ENCODE results near the gene TP53BP1.

DNA sequence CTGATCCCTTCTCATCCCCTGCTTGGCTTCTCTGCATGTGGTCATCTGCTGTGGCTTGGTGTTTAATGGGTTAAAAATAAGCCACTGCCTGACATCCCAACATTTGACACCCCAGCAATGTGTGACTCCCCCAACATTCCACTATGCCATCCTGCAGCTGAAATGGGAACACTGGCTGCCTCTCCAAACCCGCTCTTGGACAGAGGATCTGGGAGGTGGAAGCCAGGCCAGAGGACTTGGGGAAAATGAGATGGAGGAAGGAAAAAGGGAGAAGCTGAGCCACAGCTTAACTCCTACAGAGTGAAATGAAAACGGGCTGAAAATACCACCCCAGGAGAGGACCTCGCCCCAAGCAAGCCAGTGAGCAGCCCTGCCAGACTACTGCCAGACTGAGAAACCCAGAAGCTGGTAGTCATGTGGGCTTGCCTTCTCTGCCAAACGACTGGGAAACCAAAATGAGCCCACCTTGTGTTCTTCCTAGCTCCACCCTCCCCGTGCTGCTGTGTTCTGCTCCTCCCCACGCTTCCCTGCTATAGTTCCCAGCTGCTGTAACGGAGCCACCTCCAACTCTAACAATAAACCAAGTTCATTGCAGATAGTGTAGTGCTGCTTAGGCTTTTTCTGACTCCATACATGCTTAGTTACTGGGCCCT, 38.2 kb upstream of the TP53BP1 start:
- TF ChIP-seq POLR2A (IDR thresholded peaks at IDR 0.05; ENCODE audit: low read length) (no peak), GATA1 (IDR thresholded peaks at IDR 0.05; ENCODE audit: low read depth, low read length) (no peak)

Measured in erythroblast (primary cell).